Stimulated activated CD8-positive, alpha-beta memory T cell treated with anti-CD3 and anti-CD28 coated beads, Interleukin-12 subunit alpha, Interleukin-12 subunit beta, amount 100 ng/mL, for 1 hour (primary cell): ENCODE results near the gene GALNT9.

Experiments
- DNase-seq: peaks from one replicate; pipeline ENCODE4 v3.0.0-alpha.2; 2020; ENCODE audit warnings: low read depth

Gene GALNT9

DNA sequence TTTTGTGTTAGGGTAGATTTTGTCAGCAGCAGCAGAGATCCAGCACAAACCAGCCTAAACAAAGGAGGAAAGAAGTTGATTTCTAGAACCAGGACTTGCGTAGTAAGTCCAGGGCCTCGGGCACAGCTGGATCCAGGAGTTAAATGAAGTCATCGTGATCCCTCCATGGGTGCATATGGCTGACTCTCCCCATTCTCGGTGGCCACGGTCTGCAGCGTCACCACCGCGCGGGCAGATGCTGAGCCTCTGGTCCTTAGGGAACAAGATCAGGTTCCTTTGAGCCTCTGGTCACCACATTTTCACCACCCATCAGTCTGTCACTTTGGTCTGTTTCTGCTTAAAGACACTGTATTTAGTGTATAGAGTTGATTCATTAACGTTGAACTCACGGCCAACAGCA lies 14.8 kb upstream of the GALNT9 start:
- no peak for DNase-seq

DNA sequence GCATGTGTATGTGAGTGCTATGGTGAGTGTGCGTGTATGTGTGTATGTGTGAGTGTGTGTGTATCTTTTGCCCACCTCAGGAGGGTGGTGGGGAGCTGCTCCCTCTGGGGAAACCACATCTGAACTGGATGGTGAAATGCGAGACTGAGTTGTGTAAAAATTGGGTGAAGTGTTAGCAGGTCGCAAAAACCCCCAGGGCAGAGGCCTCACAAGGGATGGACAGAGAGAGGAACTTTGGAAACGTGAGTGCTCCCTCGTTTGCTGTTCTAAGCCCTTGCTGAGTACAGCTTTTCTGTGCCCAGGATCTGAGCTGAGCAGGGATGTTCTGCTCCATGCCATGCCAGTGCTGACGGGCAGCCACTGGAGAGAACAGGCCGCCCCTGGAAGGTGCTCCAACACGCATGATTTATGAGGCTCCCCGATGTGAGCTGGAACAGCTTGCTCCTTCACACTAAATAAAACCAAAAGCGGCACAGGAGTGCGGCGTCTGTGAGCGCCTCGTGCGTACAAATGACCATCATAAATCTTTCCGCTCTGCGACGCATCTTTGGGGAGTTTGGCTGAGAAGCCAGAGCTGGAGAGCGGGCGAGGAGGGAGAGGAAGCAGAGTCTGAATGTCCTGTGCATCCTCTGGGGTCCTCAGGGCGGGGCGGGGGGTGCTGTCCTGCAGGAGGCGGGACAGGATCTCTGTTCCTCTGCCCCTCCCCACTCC lies 14.1 kb upstream of the GALNT9 start:
- DNase-seq: no peak

DNA sequence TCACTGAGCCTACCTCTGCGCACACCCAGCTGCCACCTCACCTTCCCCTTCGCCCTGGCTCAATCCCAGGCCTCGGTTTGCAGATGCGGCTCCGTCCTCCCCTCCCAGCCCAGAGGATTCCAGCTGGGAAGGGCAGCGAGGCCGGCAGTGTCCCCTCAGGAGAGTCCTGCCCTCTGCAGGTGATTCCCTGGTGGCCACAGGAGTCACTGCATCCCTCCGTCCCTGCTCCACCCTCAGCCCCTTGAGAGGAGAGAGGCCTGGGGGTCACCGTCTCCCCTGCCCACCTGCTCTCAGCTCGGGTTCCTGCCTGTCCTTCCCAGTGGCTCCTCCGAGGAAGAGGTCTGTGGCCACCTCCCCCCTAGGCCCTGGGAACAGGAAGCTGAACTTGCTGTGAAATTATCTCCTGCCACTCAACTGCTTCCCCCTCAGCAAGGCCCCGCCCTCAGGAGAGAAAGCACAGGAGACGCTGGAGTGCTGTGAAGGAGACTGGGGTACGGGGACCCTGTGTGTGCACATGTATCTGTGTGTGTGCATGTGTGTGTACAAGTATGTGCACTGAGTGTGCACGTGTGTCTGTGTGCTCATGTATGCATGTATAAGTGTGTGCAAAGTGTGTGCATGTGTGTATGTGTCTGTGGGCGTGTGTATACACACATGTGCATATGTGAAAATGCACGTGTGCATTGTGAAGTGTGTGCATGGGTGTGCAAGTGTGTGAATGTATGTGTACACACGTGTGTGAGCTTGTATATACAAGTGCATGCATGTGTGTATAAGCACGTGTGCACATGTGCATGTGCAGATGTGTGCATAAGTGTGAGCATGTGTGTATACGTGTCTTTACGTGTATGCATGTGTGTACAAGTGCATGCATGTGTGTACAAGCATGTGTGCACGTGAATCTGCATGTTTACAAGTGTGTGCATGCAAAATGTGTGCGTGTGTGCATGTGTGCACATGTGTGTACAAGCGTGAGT lies 13.2 kb upstream of the GALNT9 start:
- DNase-seq: no peak

DNA sequence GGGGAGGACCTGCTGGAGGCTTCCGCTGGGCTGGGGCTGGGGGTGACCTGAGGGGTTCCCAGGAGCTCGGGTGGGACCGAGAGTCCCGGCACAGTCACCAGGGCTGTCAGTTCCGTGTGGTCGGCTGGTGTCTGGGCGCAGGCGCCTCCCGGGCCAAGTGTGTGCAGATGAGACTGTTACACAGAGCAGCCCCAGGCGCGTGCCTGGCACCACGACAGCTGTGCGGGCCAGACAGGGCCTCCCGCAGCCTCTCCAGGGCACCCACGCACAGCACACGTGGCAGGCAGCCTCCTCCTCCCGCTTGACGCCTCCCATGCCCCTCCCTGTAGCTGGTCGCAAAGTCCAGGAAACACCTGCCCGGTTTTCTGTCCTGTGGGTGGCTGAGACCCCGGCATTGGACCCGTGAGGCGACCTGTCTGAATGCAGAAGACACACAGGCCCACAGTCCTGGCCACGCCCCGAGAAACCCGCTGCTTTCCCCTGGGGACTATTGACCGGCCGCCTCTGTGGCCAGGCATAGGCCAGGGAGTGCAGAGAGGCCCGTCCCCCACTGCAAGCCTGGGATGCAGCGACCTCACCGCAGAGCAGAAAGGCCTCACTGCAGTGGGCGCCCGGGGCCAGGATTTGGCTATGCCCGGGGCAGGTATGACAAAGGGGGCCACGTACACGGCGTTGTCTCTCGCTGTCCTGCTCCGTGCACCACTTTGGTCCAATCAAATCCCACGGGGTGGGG lies 12.1 kb upstream of the GALNT9 start:
- no peak for DNase-seq

DNA sequence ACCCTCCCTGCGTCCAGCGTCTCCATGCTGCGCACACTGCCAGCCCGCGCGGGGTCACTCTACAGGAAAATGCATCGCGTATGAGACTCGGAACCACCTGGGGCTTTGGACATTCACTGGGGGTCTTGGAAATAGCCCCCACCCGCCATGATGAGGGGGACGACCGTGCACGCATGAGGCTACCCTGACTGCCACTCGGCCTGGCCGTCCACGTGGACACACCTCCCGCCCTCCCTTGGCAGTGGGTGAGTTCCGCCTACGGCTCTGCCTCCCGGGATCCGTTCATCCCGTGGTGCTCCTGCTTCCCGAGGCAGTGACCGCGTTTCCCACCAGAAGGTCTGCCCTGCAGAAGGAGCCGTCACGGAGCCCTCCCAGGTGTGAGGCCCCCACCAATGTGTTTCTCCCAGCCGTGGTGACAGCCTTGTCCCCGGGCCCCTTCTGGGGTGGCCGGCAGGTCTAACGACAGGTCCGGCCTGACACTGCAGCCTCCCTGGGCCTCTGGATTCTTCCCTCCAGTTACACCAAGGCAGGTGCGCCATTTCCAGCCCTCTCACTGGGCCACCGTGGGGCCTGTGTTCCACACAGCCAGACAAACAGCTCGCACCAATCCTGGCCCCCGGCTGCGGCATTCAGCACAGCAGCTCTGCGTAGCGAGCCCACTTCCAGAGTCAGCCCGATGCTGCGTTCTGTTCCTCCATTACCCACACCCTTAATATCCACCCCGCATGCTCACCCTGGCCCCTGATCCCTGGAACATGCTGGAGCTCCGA lies 11.1 kb upstream of the GALNT9 start:
- no peak for DNase-seq

DNA sequence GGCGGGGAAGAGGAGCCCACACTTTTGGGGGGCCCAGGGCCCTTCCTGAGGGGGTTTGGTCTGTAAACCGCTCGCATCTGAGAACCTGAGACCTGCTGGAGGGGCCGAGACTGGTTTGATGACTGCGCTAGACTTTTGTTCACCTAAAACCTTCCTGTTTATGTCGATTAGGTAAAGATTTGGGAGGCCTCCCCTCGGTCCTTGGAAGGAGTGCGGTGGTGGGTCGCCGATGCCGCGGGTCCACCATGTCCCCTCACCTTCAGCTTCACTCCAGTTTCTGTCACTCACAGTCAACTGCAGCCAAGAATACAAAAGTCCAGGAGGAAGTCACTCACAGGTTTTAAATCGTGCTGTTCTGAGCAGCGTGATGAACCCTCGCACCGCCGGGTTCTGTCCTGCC lies 10.5 kb upstream of the GALNT9 start:
- no peak for DNase-seq

DNA sequence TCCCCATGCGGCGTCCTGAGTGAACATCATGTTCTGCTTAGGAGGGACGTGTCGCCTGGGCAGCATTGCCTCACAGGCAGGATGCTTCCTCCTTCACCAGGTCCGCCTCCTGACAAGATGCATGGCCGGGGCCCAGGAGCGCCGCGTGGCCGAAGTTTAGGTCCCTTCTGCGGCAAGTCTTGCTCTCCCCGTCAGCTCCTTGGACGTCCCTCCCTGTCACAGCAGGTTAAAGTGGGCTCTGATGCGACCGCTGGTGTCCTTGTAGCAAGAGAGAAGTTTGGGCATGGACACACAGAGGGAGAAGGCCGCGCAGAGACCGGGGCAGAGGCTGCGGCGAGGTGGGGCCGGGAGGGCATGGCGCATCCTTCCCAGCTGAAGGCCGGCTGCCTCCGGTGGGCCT lies 9.4 kb upstream of the GALNT9 start:
- DNase-seq: no peak

DNA sequence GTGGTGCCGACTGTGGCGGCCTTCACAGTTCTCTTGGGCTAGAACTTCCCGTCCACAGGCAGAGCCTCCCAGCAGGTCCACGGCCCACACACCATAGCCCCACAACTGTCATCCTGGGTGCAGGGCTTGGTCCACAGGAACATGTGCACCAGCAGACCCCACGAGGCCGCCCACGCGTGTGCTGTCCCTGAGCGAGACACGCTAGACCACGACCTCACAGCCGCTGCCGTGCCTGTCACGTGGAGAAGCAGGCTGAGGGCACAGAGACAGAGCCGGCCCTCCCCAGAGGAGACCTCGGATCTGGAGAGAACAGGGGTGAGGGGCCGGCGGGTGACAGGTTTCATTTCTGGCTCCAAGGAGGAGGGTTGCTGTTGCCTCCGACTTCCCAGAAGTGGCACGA lies 8.9 kb upstream of the GALNT9 start:
- no peak for DNase-seq

DNA sequence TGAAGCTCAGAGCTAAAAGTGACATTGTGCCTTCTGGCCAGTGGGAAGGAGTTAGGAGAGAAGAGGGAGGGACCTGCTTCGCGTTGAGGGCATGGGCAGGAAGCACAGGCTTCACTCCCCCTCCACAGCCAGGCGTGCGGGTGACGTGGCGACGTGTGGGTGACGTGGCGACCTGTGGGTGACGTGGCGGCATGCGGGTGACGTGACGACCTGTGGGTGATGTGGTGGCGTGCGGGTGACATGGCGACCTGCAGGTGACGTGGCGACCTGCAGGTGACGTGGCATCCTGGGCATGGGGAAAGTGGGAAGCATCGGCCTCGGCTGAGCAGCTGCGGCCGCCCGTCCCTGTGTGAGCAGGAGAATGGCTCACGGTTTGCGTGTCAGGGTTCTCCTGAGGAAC lies 8.2 kb upstream of the GALNT9 start:
- DNase-seq: no peak

DNA sequence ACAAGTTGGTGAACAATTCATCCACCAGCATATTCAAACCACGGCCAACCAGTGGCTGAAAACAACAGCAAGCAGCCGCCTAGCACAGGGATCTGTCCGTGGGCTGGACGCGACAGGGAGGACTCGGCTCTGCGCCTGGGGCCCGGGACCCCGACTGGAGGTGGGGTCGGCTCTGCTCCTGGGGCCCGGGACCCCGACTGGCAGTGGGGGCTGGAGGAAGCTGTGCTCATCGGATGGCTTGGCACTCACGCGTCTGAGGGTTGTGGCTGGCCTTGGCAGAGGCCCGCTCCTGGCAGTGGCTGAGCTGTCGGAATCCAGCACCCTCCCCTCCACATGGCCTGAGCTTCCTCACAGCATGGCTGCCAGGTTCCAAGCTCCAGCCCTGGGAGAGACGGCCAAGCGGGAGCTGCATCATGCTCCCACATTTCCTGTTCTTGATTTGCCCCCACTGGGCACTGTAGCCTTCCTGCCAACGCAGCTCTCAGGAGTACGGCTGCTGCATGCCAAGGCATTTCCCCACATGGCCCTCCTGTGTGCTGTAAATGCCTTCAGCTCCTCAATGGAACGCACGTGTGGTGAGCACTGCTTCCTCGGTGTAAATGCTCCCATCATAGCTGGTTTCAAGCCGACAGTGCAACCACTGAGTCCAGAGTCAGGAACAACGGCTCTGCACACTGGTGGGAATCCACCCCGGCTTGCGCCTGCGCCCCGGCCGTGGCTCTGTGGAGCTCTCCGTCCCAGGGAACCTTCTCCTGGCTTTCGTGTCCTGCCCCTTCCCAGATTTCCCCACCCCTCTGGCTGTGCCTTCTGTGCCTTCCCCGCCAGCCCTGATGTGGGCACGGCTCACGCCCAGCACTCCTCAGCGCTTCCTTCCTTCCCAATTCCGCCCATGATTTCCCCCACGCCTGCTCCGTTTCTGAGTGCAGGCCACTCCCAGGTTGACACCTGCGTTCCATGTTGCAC lies 7.3 kb upstream of the GALNT9 start:
- no peak for DNase-seq

DNA sequence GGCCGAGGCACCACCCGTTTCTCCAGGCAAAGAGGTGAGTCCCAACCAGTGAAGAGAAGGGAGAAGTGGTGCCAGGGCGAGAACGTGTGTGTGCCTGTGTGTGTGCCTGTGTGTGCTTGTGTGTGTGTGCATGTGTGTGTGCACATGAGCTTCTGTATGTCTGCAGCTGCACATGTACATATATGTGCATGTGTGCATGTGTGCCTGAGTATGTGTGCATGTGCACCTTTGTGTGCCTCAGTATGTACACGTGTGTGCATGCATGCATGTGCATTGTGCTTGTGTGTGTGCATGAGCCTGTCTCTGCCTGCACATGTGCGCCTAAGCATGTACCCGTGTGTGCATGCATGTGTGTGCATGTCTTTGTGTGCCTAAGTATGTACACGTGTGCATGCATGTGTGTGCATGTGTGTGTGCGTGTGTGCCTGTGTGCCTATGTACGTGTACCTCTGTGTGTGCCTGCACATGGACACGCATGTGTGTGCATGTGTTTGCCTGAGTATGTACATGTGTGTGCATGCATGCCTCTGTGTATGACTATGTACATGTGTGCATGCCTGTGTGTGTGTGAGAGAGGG lies 5.9 kb upstream of the GALNT9 start:
- DNase-seq: no peak

DNA sequence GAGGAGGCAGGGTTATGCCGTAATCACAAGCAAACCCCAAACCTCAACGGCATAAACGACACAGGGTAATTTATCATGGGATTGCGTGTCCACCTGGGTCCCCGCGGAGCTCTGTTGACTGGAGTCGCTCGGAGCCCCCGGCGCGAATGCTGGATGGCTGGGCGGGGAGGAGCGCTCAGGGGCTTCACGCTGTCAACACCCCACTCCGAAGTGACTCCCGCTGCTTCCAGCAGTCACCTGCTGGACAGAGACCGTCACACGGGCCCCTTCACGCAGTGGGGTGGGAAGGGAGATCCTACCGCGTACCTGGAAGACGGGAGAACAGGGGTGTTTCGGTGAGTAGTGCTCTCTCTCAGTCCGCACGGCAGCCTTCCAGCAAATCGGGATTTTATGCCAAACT lies 4.4 kb upstream of the GALNT9 start:
- no peak for DNase-seq

DNA sequence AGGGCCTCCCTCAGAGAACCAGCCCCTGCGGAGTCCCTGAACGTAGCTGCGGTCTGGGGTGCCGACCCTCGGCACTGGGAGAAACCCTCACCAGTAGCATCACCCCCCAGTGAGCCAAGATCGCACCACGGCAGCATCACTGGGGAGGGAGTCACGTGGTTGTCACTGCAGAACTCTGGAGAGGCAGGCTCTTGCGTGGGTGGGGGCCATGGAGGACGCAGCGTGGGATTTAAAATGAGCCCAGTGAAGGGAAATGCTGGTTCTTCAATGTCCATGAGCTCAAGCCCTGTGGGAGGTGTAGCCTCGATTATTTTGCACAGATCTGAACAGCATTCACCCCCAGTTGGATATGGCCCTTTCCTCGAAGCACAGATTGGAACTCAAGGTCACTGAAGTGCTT lies 3.9 kb upstream of the GALNT9 start:
- no peak for DNase-seq

DNA sequence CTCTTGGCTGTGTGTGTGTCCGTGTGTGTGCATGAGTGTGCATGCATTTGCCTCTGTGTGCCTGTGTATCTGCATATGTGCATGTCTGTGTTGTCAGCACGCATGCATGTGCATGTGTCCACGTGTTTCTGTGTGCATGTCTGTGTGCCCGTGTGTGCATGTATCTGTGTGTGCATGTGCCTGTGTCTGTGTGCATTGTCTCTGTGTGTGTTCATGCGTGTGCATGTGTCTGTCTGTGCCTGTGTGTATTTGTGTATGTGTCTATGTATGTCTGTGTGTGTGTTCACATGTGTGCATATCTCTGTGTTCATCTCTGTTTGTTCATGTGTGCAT lies 1.1 kb upstream of the GALNT9 start:
- DNase-seq: no peak

DNA sequence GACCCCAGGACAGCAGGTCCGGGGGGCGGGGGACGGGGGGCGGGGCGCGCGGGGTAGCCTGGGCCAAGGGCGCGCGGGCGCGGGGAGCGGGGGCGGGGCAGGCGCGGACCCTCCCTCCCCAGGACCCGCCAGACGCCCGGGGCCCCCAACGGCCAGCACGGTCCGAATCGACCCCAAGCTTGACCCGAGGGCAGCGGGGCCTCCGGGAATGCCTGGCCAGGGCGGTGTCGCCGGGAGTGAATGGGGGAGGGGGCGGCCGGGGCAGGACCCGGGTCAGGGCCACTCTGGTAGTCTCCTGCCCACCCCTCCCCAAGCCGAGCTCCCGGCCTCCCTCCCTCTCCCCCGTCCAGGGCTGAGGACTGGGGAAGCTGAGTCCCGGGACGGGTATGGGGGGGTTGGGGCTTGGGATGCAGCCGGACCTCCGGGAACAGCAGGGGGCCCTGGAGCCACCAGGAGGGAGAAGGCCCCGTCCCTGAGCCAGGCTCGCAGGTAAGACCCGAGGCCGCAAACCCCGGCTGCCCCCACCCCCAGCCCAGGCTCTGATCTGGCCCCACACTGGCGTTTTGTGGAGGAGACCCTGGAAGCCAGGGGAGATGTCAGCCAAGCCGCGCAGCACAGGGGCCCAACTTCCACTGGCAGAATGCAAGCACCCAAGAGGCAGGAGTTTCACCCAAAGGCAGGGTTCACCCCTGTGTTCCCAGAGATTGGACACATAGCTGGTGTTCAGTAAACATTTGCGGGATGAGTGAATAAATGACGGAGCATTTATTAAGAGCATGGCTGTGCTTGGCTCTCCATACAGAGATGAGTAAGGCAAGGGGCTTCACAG lies 545 bp upstream of the GALNT9 start:
- no peak for DNase-seq

DNA sequence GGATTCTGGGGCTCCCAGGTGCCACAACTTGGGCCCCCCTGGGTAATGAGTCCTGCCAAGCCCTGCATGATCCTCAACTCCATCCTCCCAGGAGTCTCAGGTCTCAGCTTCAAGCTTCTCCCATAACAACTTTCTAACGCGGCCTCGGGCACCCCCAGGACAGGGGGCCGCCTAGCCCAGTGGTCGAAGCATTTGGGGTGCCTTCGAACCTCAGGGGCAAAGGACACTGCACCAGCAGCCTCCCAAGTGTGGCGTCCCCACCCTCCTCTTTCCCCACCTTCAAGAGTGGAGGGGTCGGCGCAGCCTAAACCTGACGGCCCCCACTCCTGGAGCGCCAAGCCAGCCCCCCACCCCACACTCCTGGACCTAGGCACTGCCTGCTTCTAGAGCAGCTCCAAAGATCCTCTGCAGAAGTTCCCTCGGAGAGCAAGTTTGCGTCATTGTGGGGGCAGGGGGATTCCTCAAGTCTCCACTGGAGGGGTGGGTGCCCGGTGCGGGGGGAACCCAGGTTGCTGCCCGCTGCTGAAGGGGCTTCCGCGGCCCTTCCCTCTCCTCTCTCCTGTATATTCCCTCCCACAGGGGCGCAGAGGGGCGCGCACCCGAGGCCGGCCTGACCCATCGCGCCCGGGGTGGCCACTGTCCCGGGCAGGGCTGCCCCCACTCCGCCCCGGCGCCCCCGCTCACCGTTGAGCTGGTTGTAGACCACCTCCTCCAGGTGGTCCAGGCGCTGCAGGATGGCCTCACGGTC lies 933 bp downstream of the GALNT9 start:
- no peak for DNase-seq

DNA sequence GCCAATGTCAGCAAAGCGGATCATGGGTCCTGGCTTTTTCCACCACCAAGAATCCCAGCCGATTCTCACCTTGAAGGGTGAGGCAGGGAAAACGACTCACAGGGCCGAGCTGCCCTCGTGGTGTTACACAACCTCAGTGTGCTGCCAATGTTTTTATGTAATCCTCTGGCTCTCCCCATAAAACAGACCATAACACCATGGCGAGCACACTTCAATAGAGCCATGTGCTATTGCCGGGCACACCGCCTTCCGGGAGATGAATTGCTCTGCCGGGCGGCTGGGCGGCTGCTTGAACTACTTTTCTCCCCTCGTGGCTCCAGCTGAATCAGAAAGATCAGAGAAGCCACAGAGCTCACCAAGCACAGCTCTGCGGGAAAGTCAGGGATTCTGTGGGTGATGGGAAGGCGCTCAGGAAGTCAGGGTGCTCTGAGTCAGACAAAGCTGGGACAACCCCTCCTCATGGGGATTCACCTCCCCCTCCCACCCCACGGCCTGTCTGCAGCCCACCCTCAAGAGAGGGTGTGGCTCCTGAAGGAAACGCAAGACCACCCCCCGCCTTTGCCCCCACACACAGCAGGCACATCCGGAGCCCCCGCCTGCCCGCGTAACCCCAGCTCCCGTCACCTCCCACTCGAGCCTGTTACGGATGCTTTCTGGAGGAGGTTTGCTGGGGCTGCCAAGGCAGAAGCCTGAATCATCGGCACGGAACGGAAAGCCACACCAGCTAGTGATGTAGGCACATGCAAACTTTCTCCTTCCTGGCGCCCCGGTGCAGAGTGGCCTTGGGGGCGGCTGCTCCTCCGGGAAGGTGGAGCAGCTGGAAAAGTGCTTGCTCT lies 1.8 kb downstream of the GALNT9 start:
- no peak for DNase-seq

DNA sequence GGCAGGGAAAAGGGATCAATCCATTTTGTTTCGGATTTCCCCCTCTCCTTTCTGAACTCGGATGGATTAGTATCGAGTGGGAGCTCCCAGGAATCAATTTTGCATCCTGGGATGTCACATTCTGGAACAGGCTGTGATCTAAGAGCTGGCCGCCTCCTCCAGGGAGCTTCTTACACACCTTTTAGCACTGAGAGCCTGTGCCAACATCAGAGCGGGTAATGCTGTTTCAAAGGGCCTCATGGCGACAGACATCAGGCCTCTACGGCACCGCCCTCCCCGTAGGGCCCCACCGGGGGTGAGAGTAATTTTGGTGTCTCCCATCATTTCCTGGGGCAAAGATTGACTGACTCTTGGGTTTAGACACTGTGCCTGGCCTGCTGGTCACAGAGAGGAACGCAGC lies 2.7 kb downstream of the GALNT9 start:
- no peak for DNase-seq
